Endothelial cell of umbilical vein (primary cell): ENCODE data around the gene HDHD5.

ENCODE experiments used
- CTCF ChIP-seq, 2 donors: IDR thresholded peaks; 1 replicate in 1 of 2; 2 replicates in 1 of 2; pipeline ENCODE4 v1.5.1; 2011; ENCODE audit warnings: low read length in 2 of 2, mild to moderate bottlenecking in 2 of 2, moderate library complexity in 2 of 2, control low read depth in 1 of 2, inconsistent platforms in 1 of 2, low read depth in 1 of 2; ENCODE audit not compliant: insufficient read depth in 1 of 2; ENCODE audit errors: extremely low read depth in 1 of 2
- POLR2A ChIP-seq: IDR thresholded peaks from 2 replicates; pipeline ENCODE4 v1.6.1; 2012; ENCODE audit warnings: low read depth, mild to moderate bottlenecking, control low read depth, low read length

GRCh38 chr22:17100621-17101020, 58.5 kb downstream of the HDHD5 start:
- no peak for TF ChIP-seq CTCF (IDR thresholded peaks at IDR 0.05; ENCODE audit: extremely low read depth in 1 of 2, insufficient read depth in 1 of 2, low read depth in 1 of 2, low read length in 2 of 2)
- TF ChIP-seq POLR2A: no peak
